ENCODE data around the gene CARNS1. TPM values are rescaled to one million over a fixed set of nuclear protein-coding genes. Genes with fewer than 3 reads are reported as not detected.

CARNS1 gene
- total RNA-seq, 6 experiments from 2014 or later = 0.05 to 0.14 (median 0.06) TPM; not detected in 1

- Mint-ChIP-seq H3K4me1 (ENCODE audit: low read depth) (peaks cover 12% of the 10 kb centered on the region; the same call in 1 of the 2 replicates), H3K27ac (no peak overlapping the region), H3K4me3 (no peak overlapping the region), H3K36me3 (ENCODE audit: low read depth) (peaks cover 4% of the 10 kb centered on the region; the same call in 1 of the 2 replicates), H3K9me3 (no peaks in the 10 kb centered on the region), H3K27me3 (ENCODE audit: insufficient read depth) (no peaks in the 10 kb centered on the region; the same call in 1 of the 2 replicates)
- DNase-seq = no peak
- no peak for TF ChIP-seq CTCF (IDR thresholded peaks at IDR 0.05)
Observed at GRCh38 chr11:67466367-67466766, 50.9 kb downstream of the CARNS1 start.

DNA sequence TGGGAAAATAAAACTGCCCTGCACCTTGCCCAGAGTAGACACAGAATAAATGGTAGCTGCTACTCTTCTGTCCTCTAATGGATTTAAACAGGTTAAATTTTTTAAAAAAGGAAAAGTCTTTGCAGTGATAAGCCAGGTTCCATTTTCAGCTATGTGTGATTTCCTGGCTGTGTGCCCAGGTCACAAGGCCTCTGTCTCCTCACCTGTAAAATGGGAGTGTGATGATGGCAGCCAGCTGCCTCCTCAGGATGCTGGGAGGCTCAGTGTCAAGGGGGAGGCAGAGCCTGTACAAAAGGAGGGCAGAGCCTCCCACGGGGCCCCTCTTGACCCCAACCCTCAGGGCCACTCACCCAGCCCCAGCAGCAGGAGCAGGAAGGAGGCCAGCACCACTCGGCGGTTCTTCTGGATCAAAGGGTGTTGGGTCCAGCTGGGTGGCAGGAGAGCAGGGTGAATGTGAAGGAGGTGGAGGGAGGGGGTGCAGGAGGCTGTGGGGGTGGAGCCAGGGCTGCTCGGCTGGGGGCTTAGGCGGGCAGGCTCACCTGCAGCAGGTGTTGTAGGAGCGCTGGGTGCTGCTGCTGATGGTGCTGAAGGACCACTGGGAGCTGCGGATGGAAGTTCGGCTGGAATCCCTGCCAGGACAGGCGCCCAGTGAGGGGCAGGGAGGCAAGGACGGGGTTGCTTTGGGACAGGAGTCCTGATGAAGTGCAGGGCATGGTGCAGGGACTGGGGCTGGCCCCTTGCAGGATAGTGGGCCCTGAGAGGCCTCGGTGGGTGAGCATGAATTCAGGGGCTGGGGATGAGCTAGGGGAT lies 51.7 kb downstream of the CARNS1 start:
- no peak for DNase-seq
- Mint-ChIP-seq H3K4me1 (ENCODE audit: low read depth) (peaks cover 12% of the 10 kb centered on the region; the same call in 1 of the 2 replicates), H3K36me3 (ENCODE audit: low read depth) (peaks cover 4% of the 10 kb centered on the region; the same call in 1 of the 2 replicates), H3K27me3 (ENCODE audit: insufficient read depth) (no peaks in the 10 kb centered on the region; the same call in 1 of the 2 replicates), H3K27ac (peak overlapping the region; percentile 7; the same call in 1 of the 2 replicates), H3K4me3 (peak overlapping the region; percentile 87; the same call in 1 of the 2 replicates), H3K9me3 (no peaks in the 10 kb centered on the region)
- no peak for TF ChIP-seq CTCF (IDR thresholded peaks at IDR 0.05)

DNA sequence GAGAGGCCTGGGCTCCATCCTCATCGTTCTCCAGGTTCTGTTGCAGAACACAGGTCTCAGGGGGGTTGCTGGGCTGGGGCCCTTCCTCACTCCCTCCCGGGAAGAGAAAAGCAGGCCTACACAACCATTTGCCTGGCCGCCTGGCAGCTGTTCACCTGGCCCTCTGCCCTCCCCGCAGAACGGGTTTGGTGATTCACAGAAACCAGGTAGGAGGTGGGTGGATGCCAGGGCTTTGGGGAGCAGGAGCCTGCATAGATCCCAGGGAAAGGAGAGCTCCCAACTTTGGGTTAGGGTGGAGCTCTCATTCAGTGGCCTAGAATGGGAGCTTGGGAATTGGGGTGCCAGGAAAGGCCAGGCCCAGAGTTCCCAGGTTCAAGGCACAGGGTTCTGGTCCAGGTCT lies 52.6 kb downstream of the CARNS1 start:
- DNase-seq = no peak
- Mint-ChIP-seq H3K27ac (peak overlapping the region; percentile 70), H3K36me3 (ENCODE audit: low read depth) (peaks cover 4% of the 10 kb centered on the region; the same call in 1 of the 2 replicates), H3K27me3 (ENCODE audit: insufficient read depth) (peaks cover 1% of the 10 kb centered on the region; the same call in 1 of the 2 replicates), H3K9me3 (no peaks in the 10 kb centered on the region), H3K4me3 (peak overlapping the region; percentile 87), H3K4me1 (ENCODE audit: low read depth) (peaks cover 12% of the 10 kb centered on the region; the same call in 1 of the 2 replicates)
- TF ChIP-seq CTCF (IDR thresholded peaks at IDR 0.05) = no peak

- H3K9me3 Mint-ChIP-seq = no peaks in the 10 kb centered on the region
- peak overlapping the region; percentile 87 for H3K4me3 Mint-ChIP-seq
- peak overlapping the region; percentile 70 for H3K27ac Mint-ChIP-seq
- no peak for DNase-seq
- H3K36me3 Mint-ChIP-seq (ENCODE audit: low read depth) = peaks cover 4% of the 10 kb centered on the region; the same call in 1 of the 2 replicates
- peaks cover 12% of the 10 kb centered on the region; the same call in 1 of the 2 replicates for H3K4me1 Mint-ChIP-seq (ENCODE audit: low read depth)
- no peak for TF ChIP-seq CTCF (IDR thresholded peaks at IDR 0.05)
- H3K27me3 Mint-ChIP-seq (ENCODE audit: insufficient read depth) = peaks cover 3% of the 10 kb centered on the region
Observed at GRCh38 chr11:67468456-67468758, 52.9 kb downstream of the CARNS1 start.

DNA sequence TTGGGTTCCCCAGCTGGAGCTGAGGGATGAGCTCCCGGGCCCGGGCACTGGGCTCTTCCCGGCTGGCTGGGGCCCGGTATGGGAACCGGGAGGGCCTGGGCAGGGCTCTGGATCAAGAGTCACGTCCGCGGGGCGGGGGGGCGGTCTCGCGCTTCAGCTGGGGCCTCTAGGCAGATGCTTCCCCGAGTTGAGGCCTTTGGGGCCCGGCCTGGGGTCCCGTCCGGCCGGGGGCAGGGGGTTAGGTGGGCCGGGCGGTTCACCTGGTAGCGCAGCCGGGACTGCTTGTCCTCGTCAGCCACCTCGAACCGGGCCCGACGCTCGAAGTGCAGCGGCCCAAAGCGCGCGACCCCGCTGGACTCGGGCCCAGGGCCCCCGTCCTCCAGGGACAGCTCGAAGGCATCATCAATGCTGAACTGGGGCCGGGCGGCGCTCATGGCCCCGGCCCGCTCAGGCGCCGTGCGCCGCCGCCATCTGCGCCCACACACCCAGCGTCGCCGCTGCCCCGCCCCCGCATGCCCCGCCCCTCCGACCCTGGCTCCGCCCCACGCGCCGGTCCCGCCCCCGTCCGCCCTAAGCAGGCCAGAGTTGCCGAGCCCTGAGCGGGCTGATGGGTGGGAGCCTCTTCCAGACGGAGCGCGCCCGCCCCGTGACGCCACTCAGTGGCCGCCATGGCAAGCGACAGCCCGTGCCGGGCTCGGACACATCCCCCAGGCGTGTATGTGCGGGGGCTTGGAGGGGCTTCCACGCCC lies 53.5 kb downstream of the CARNS1 start, which contains the start of gene TMEM134:
Gene TMEM134 (minus strand): TSS at position 493 of the 749 bp plus-strand sequence. CDS start 59 bp downstream, at position 434.
- peaks cover 3% of the 10 kb centered on the region for H3K27me3 Mint-ChIP-seq (ENCODE audit: insufficient read depth)
- peaks cover 4% of the 10 kb centered on the region; the same call in 1 of the 2 replicates for H3K36me3 Mint-ChIP-seq (ENCODE audit: low read depth)
- no peaks in the 10 kb centered on the region for H3K9me3 Mint-ChIP-seq
- peak; percentile 64 for TF ChIP-seq CTCF (IDR thresholded peaks at IDR 0.05)
- H3K4me1 Mint-ChIP-seq (ENCODE audit: low read depth) = peaks cover 12% of the 10 kb centered on the region; the same call in 1 of the 2 replicates
- peak within 1 kb of the TSS; percentile 77 for H3K27ac Mint-ChIP-seq
- DNase-seq = peak; percentile 87
- peak within 1 kb of the TSS; percentile 87 for H3K4me3 Mint-ChIP-seq
